HG02759 (cell line): ENCODE measurements around the gene MTMR12.
"Not testable (repeated sequence)": the region's sequence is repeated elsewhere in the genome, so short reads cannot be mapped to it uniquely, and the experiment has no call there.

Experiments
- ATAC-seq: cut with Tn5 transposase; IDR thresholded peaks from one replicate; pipeline ENCODE4 v1.9.1; 2021; ENCODE audit warnings: mild to moderate bottlenecking, moderate library complexity; ENCODE audit not compliant: unreplicated experiment

The MTMR12 gene

DNA sequence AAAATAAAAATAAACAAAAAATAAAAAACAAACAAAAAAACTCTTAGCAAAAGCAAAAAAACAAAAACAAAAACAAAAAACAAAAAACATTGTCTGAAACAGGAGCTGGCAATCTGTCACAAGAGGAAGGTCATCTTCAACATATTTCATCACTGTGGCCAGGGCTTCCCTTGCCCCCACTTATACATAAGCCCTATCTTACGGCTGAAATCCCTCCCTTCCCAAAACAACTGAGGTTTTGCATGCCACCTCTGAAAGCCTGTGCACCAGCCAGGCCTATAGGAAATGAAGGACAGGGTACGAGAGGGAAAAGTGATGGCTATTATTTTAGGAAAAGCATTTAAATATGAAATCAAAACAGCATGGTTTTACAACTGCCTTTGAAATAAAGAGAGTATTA, 10.8 kb downstream of the MTMR12 start:
- ATAC-seq, result no peak

DNA sequence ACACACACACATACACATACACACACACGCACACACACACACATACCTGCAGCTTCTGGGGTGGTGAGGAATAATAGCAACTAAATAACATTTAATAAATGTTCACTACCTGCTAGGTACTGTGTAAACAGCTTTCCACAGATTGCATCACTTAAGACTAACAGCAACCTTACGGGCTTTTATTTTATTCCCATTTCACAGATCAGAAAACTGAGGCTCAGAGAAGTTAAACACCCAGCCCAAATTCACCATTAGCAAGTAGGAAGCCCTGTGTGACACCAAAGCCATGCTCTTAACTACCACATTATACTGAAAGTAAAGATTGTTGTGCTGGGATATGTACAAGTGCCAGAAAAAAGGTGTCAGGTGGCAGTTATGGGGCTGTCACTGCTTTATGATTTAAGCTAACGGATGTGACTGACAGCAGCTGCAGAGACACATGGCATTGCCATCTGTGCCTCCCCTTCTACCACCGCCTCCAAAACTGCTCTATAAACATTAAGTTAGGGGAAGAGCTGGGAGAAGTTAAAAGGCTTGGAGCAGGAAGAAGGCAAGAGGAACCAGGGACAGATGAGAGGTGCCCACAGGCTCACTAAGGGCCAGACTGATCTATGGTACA, 13.6 kb downstream of the MTMR12 start:
- ATAC-seq, result no peak

GRCh38 chr5:32298059-32298415, 14.7 kb downstream of the MTMR12 start:
- peak; percentile 86 for ATAC-seq

DNA sequence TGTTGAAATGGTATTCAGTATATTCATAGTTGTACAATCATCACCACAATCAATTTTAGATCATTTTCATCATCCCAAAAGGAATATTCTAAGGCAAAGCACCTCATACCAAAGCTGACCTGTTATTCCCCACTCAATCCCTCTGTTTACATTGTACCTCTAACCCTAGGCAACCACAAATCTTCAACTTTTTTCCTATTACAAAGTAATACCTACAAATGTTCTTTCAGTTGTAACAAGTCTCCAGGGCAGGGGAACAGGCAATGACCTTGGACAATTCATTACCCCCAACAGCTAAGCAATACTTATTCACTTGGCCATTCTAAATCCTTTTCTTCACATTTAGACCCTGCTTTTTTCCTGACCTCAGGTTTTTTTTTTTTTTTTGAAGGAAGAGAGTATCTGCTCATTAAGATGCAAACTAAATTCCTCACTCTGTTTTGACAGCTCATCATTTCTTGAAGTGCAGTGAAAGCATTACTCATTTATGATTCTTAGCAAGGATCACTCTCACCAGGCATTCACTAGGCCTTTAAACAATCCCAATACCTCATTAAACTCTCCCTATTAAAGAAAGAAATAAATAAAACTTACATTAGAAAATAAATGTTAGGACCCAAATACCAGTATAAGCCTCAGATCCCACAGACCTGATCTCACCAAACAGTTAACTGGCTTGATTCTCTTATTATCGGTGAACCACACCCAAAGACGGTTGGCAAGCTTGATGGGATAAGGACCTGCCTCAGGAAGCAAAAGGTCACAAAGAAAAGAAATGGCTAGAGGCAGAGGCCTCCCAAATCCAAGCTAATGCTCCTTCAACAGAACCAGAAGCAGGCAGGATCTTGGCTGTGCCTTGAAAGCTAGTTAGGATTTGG, 15.3 kb downstream of the MTMR12 start:
- ATAC-seq, result no peak

- ATAC-seq, result not testable (repeated sequence)
Measured at GRCh38 chr5:32295966-32296772, 16.6 kb downstream of the MTMR12 start.

DNA sequence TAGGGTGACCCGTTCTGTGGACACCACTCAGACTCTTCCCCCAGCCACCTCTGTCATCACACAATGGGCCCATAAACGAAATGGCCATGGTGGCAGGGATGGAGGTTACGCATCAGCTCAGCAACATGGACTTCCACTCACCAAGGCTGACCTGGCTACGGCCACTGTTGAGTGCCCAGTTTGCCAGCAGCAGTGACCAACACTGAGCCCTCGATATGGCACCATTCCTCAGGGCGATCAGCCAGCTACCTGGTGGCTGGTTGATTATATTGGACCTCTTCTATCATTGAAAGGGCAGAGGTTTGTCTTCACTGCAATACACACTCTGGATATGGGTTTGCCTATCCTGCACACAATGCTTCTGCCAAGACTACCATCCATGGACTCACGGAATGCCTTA, 21.1 kb downstream of the MTMR12 start:
- ATAC-seq, result no peak

DNA sequence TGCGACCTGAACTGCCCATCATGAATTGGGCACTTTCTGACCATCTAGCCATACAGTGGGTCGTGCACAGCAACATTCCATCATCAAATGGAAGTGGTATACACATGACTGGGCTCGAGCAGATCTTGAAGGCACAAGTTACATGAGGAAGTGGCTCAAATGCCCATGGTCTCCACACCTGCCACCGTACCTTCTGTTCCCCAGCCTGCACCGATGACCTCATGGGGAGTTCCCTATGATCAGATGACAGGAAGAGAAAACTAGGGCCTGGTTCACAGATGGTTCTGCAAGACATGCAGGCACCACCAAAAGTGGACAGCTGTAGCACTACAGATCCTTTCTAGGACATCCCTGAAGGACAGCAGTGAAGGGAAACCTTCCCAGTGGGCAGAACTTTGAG, 21.8 kb downstream of the MTMR12 start:
- peak; percentile 83 for ATAC-seq

- not testable (repeated sequence) for ATAC-seq
Measured at GRCh38 chr5:32290501-32290900, 22.2 kb downstream of the MTMR12 start.

DNA sequence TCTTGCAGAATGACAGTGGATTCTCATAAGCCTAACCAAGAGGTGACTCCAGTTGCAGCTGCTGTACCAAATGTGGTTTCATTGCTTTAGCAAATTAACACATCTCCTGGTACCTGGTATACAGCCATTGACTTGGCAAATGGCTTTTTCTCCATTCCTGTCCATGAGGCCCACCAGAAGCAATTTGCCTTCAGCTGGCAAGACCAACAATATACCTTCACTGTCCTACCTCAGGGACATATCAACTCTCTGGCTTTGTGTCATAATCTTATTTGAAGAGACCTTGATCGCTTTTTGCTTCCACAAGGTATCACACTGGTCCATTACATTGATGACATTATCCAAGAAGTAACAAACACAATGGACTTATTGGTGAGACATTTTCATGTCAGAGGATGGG, 22.8 kb downstream of the MTMR12 start:
- ATAC-seq, result not testable (repeated sequence)

DNA sequence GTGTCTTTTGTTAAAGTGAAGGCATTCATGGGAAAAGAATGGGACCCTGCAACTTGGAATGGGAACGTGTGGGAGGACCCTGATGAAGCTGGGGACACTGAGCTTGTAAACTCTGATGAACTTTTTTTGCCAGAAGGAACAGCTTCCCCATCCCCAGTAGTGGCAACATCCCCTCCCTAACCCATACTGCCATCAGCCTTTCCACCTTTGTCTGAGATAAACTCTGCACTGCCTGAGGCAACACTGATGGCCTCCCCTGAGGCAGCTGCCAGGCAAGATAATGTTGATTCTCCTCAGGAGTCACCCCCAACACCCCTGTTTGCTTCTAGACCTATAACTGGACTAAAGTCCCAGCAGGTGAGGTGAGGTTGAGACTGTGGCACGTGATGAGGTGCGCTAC, 24.6 kb downstream of the MTMR12 start:
- ATAC-seq, result not testable (repeated sequence)

GRCh38 chr5:32287525-32287924, 25.2 kb downstream of the MTMR12 start:
- ATAC-seq, result not testable (repeated sequence)

DNA sequence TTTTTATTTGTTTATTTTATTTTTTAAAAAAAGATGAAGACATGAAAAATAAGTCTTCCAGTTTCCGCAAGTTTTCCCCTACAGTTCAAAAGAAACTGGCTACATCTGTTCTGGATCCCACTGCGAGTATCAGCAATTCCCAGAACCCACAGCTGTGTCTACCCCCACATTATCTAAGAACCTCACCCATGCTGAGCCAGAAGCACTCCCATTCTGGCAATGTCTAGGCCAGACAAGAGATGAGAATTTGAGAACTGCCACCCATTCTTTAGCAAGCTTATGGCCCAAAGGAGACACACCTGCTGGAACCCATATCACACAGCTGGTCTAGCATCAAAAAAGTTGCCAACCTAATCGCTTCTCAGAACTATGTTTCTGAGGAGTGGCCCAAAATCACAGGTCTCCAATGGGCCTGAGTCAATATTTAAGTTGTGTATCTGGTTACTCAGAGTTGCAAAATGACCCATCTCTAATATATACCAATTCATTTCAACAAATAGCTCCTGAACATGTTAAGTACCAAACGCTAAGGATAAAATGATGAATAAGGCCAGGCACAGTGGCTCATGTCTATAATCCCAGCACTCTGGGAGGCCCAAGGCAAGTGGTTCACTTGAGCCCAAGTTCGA, 27.1 kb downstream of the MTMR12 start:
- no peak for ATAC-seq

- ATAC-seq, result no peak
Measured at GRCh38 chr5:32283539-32284377, 29.0 kb downstream of the MTMR12 start.

DNA sequence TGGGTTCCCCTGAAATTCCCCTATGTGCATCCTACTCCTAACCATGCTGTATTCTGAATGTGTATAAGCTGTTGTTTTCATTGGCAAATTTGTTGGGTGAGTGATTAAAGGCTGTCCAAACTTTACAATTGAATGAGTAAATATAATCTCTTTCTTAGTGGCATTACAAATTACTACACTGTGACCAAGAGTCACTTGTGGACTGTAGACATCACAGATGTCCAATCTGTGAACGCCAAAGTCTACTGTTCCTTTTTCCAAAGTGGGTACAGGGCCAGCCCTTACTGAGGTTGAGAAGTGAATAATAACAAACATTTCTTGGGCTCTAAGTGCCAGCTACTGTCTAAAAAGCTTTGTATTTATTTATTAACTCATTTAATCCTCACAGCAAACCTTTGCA, 29.7 kb downstream of the MTMR12 start:
- ATAC-seq, result no peak

- no peak for ATAC-seq
Measured at GRCh38 chr5:32282633-32283032, 30.1 kb downstream of the MTMR12 start.

GRCh38 chr5:32281378-32282133, 31.2 kb downstream of the MTMR12 start:
- not testable (repeated sequence) for ATAC-seq

DNA sequence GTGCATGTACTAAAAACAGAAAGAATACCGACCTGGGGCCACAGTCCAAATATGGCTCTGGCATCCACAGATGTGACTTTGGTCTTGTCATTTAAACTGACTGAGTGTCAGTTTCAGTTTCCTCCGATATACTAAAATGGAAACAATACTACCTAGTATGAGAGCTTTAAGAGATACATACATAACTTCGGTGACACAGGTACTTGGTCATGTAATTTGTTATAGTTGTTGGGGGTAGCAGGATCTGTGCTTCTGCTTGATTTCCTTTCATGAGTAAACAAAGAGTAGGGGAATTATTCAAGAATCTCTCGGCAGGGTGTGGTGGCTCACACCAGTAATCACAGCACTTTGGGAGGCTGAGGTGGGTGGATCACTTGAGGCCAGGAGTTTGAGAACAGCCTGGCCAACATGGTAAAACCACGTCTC, 32.1 kb downstream of the MTMR12 start:
- peak; percentile 81 for ATAC-seq

GRCh38 chr5:32279786-32280185, 33.0 kb downstream of the MTMR12 start:
- ATAC-seq, result no peak

DNA sequence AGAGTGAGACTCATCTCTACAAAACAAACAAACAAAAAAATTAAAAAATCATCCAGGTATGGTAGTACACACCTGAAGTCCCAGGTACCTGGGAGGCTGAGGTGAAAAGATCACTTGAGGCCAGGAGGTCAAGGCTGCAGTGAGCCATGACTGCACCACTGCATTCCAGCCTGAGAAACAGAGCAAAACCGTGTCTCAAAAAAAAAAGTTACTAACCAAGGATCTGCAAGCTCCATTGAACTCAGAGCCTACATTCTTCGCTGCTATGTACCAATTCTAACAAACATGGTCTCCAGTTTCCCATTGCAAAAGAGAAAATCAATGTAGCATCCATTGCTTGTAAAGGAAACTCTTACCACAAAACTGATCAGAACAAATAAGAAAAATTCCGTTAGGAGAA, 33.5 kb downstream of the MTMR12 start:
- no peak for ATAC-seq
